HCT116 (cell line): ENCODE data around the gene ZNF384. TPM values are rescaled to one million over a fixed set of nuclear protein-coding genes. Genes with fewer than 3 reads are reported as not detected.
"Not testable (repeated sequence)": the region's sequence is repeated elsewhere in the genome, so short reads cannot be mapped to it uniquely, and the experiment has no call there.

ENCODE experiments used
- ATAC-seq: fragments of 200-7000 bp; cut with Tn5 transposase; 2 replicates; pipeline ENCODE4 v1.9.1; 2020; ENCODE audit warnings: mild to moderate bottlenecking, moderate library complexity
- BruUV-seq: library from RNA; stranded (reverse); fragments of 400-500 nt; replicated peaks from 2 replicates; lab custom pipeline; 2021; lab: Mats Ljungman, UMichigan
- CTCF ChIA-PET: fragments of 300-600 bp; sonication (Branson Sonifier 250); formaldehyde crosslinking; loops from one replicate; lab custom pipeline; 2021; ENCODE audit warnings: antibody characterized with exemption; lab: Charles Lee
- POLR2A ChIA-PET: fragments of 300-600, 350-600 bp; sonication (Branson Sonifier 250); formaldehyde crosslinking; loops from one replicate; lab custom pipeline; 2021; ENCODE audit warnings: antibody characterized with exemption; lab: Charles Lee
- RAD21 ChIA-PET, 2 experiments: fragments of 300-600 bp; sonication (Branson Sonifier 250); formaldehyde crosslinking; loops; one replicate each; lab custom pipeline; 2023; ENCODE audit warnings: low total read pairs in 2 of 2; ENCODE audit not compliant: uncharacterized antibody in 2 of 2, unreplicated experiment in 2 of 2, low non-redundant PET in 1 of 2; lab: Charles Lee
- DNase-seq: peaks from one replicate; pipeline ENCODE4 v3.0.0-alpha.2; 2010; ENCODE audit warnings: low read depth, low spot score
- H2AFZ ChIP-seq: fragments of 200-600 bp; shearing (Covaris generic), sonication (generic); 2 replicates; pipeline ENCODE4 v1.6.1; 2017; ENCODE audit warnings: low read depth, mixed run types, mixed read lengths, antibody characterized with exemption, low read length; ENCODE audit not compliant: poor library complexity, severe bottlenecking
- H3K27ac ChIP-seq: 2 replicates; pipeline ENCODE4 v1.5.1; 2012; ENCODE audit warnings: low read depth, low read length
- H3K27me3 ChIP-seq: fragments of 200-600 bp; sonication (generic); 2 replicates; pipeline ENCODE4 v1.6.1; 2016; ENCODE audit warnings: mixed run types, low read length, mixed read lengths; ENCODE audit not compliant: insufficient read depth
- H3K36me3 ChIP-seq, 2 experiments: fragments of 200-500 bp in 1 of 2; fragments of 200-600 bp in 1 of 2; sonication (Bioruptor generic) in 1 of 2; sonication (generic) in 1 of 2; 2 replicates each; pipeline versions ENCODE4 v1.5.1 to v1.6.1; 2014 to 2016; ENCODE audit warnings: low read length in 2 of 2, inconsistent platforms in 1 of 2, mixed read lengths in 1 of 2, mixed run types in 1 of 2; ENCODE audit not compliant: insufficient read depth in 2 of 2, control insufficient read depth in 1 of 2
- H3K4me1 ChIP-seq, 2 experiments: fragments of 200-600 bp in 1 of 2; sonication (generic) in 1 of 2; 2 replicates each; pipeline versions ENCODE4 v1.5.1 to v1.6.1; 2012 to 2017; ENCODE audit warnings: low read length in 2 of 2, inconsistent platforms in 1 of 2, mild to moderate bottlenecking in 1 of 2, mixed read lengths in 1 of 2, mixed run types in 1 of 2, moderate library complexity in 1 of 2; ENCODE audit not compliant: insufficient read depth in 2 of 2, control insufficient read depth in 1 of 2
- H3K4me2 ChIP-seq: fragments of 200-600 bp; sonication (generic); 2 replicates; pipeline ENCODE4 v1.6.1; 2017; ENCODE audit warnings: mixed run types, low read length, mixed read lengths
- H3K4me3 ChIP-seq, 2 experiments: fragments of 200-600 bp in 1 of 2; sonication (generic) in 1 of 2; replicated peaks in 1 of 2; 2 replicates each; pipeline ENCODE4 v1.5.1; 2011 to 2016; ENCODE audit warnings: low read length in 2 of 2, control low read depth in 1 of 2, low read depth in 1 of 2, mild to moderate bottlenecking in 1 of 2, mixed read lengths in 1 of 2, mixed run types in 1 of 2
- H3K79me2 ChIP-seq: fragments of 200-600 bp; sonication (generic); 2 replicates; pipeline ENCODE4 v1.6.1; 2017; ENCODE audit warnings: mild to moderate bottlenecking, mixed run types, low read length, moderate library complexity, mixed read lengths; ENCODE audit not compliant: insufficient read depth
- H3K9ac ChIP-seq: fragments of 200-600 bp; sonication (generic); 2 replicates; pipeline ENCODE4 v1.6.1; 2016; ENCODE audit warnings: low read length, mixed read lengths
- H3K9me2 ChIP-seq: fragments of 200-600 bp; sonication (generic), shearing (Covaris generic); 2 replicates; pipeline ENCODE4 v1.6.1; 2017; ENCODE audit warnings: mixed run types, mild to moderate bottlenecking, moderate library complexity; ENCODE audit not compliant: insufficient read depth
- H3K9me3 ChIP-seq, 2 experiments: fragments of 200-500 bp in 1 of 2; fragments of 200-600 bp in 1 of 2; sonication (Bioruptor generic) in 1 of 2; sonication (generic) in 1 of 2; 2 replicates each; pipeline ENCODE4 v1.6.1; 2014 to 2017; ENCODE audit warnings: low read length in 2 of 2, mixed read lengths in 2 of 2, inconsistent platforms in 1 of 2, low read depth in 1 of 2, mild to moderate bottlenecking in 1 of 2, mixed run types in 1 of 2, moderate library complexity in 1 of 2; ENCODE audit not compliant: control insufficient read depth in 1 of 2, insufficient read depth in 1 of 2
- H4K20me1 ChIP-seq: fragments of 200-600 bp; sonication (generic), shearing (Covaris generic); 2 replicates; pipeline ENCODE4 v1.6.1; 2017; ENCODE audit warnings: mixed run types, mild to moderate bottlenecking, moderate library complexity; ENCODE audit not compliant: insufficient read depth
- CTCF ChIP-seq, 3 experiments: fragments of 200-600 bp in 1 of 3; sonication (generic) in 1 of 3; IDR thresholded peaks in 2 of 3; conservative IDR thresholded peaks in 1 of 3; 2 replicates each; pipeline ENCODE4 v1.5.1; 2012 to 2017; ENCODE audit warnings: low read depth in 2 of 3, low read length in 2 of 3, antibody characterized with exemption in 1 of 3, borderline replicate concordance in 1 of 3, control low read depth in 1 of 3, mild to moderate bottlenecking in 1 of 3, mixed read lengths in 1 of 3, mixed run types in 1 of 3, moderate library complexity in 1 of 3; ENCODE audit not compliant: insufficient read depth in 1 of 3
- ELF1 ChIP-seq: IDR thresholded peaks from 2 replicates; pipeline ENCODE4 v1.6.1; 2012; ENCODE audit warnings: low read depth, borderline replicate concordance
- EZH2 ChIP-seq: fragments of 200-600 bp; sonication (generic); IDR thresholded peaks from 2 replicates; pipeline ENCODE4 v1.6.1; 2017; ENCODE audit warnings: antibody characterized with exemption, mixed run types
- EZH2phosphoT487 ChIP-seq: fragments of 200-600 bp; IDR thresholded peaks from 2 replicates; pipeline ENCODE4 v1.6.1; 2018; ENCODE audit warnings: antibody characterized with exemption, borderline replicate concordance
- POLR2A ChIP-seq: IDR thresholded peaks from 2 replicates; pipeline ENCODE4 v1.7.0; 2011; ENCODE audit warnings: borderline replicate concordance; ENCODE audit not compliant: insufficient read depth, insufficient read length; ENCODE audit errors: extremely low read depth
- SIN3A ChIP-seq: IDR thresholded peaks from 2 replicates; pipeline ENCODE4 v1.6.1; 2012; ENCODE audit warnings: low read depth
- intact Hi-C: fragments of 100-400 bp; cut with micrococcal nuclease; formaldehyde crosslinking; loops from 2 replicates; pipeline ENCODE4 v1.10.0; 2022
- total RNA-seq: library from RNA; stranded (reverse); gene quantifications from one replicate; pipeline ENCODE4 v1.2.1, GENCODE V29; 2021; ENCODE audit not compliant: unreplicated experiment

Gene ZNF384
- total RNA-seq, 1 experiment from 2014 or later, result 73.4 TPM

- H2AFZ ChIP-seq, result no peak overlapping the region
- no peak overlapping the region for H3K4me3 ChIP-seq
- H3K9me3 ChIP-seq, result no peaks in the 10 kb centered on the region
- H3K4me1 ChIP-seq, result no peaks in the 10 kb centered on the region
- intact Hi-C loops, result no loop called here
- ChIA-PET POLR2A (no interaction called here), RAD21 (no interaction called here)
- TF ChIP-seq SIN3A (no peak), EZH2 (no peak), EZH2phosphoT487 (no peak), CTCF (IDR thresholded peaks at IDR 0.05 in 2 of 3, conservative IDR thresholded peaks at IDR 0.05 in 1 of 3; ENCODE audit: borderline replicate concordance in 1 of 3, insufficient read depth in 1 of 3, low read depth in 2 of 3, low read length in 2 of 3) (no peak), ELF1 (no peak), POLR2A (peak; percentile 64)
- TF ChIP-seq, all 23 proteins: peak for 1
- no peaks in the 10 kb centered on the region for H3K9me2 ChIP-seq
- TSS peak; percentile 99 for BruUV-seq
- no peak overlapping the region for H3K9ac ChIP-seq
- no peaks in the 10 kb centered on the region for H3K27me3 ChIP-seq
- no peak for DNase-seq
- ATAC-seq, result no peak
- no peaks in the 10 kb centered on the region for H3K79me2 ChIP-seq
- no peak overlapping the region for H3K27ac ChIP-seq
- H3K4me2 ChIP-seq, result no peak overlapping the region
- CTCF ChIA-PET, result interaction anchor here (0.6 kb wide), 1 partner anchor 28 kb away, joined by 4 read pairs; the partner anchor contains the start of gene ZNF384
- H3K36me3 ChIP-seq, result no peaks in the 10 kb centered on the region
- no peaks in the 10 kb centered on the region for H4K20me1 ChIP-seq
These were observed 27.8 kb upstream of the ZNF384 start for GRCh38 chr12:6716874-6717437.

- BruUV-seq, H3K4me1 ChIP-seq, DNase-seq, H4K20me1 ChIP-seq, H3K4me3 ChIP-seq, H2AFZ ChIP-seq, H3K27ac ChIP-seq, intact Hi-C loops, H3K36me3 ChIP-seq, H3K27me3 ChIP-seq, H3K4me2 ChIP-seq, H3K79me2 ChIP-seq, H3K9me2 ChIP-seq, H3K9me3 ChIP-seq, RAD21 ChIA-PET, ATAC-seq, H3K9ac ChIP-seq: not testable (repeated sequence)
- POLR2A ChIA-PET, result interaction anchor here (1.7 kb wide), 1 partner anchor 182 kb away, joined by 4 read pairs; no protein-coding TSS in a partner anchor
- CTCF ChIA-PET, result interaction anchor here (0.6 kb wide), 1 partner anchor 27 kb away, joined by 4 read pairs; the partner anchor contains the start of gene ZNF384
These were observed 27.1 kb upstream of the ZNF384 start for GRCh38 chr12:6716031-6716873.
